GM06990 (cell line): ENCODE results near the gene RNF169.

Source experiments
- DNase-seq: peaks from one replicate; pipeline ENCODE4 v3.0.0-alpha.2; 2011; ENCODE audit not compliant: insufficient read length; ENCODE audit errors: extremely low read depth
- H3K27me3 ChIP-seq: replicated peaks from 2 replicates; pipeline ENCODE4 v1.6.0; 2011; ENCODE audit warnings: low read length; ENCODE audit not compliant: control insufficient read depth, insufficient read depth
- H3K36me3 ChIP-seq: 2 replicates; pipeline ENCODE4 v1.5.1; 2011; ENCODE audit warnings: low read length; ENCODE audit not compliant: control insufficient read depth, insufficient read depth
- H3K4me3 ChIP-seq: replicated peaks from 2 replicates; pipeline ENCODE4 v1.5.1; 2011; ENCODE audit warnings: low read depth, mild to moderate bottlenecking, control low read depth, low read length
- CTCF ChIP-seq: IDR thresholded peaks from 2 replicates; pipeline ENCODE4 v1.5.1; 2011; ENCODE audit warnings: low read length, control low read depth, mild to moderate bottlenecking, inconsistent platforms; ENCODE audit not compliant: insufficient read depth, poor library complexity, severe bottlenecking

RNF169 gene

GRCh38 chr11:74783241-74783871, 34.7 kb downstream of the RNF169 start:
- Histone ChIP-seq H3K36me3 (no peaks in the 10 kb centered on the region), H3K4me3 (no peak overlapping the region), H3K27me3 (no peaks in the 10 kb centered on the region)
- TF ChIP-seq CTCF: no peak
- DNase-seq: peak; percentile 45

GRCh38 chr11:74784234-74784633, 35.6 kb downstream of the RNF169 start:
- DNase-seq: peak; percentile 32
- H3K36me3 ChIP-seq: no peaks in the 10 kb centered on the region
- no peak for TF ChIP-seq CTCF
- no peaks in the 10 kb centered on the region for H3K27me3 ChIP-seq
- no peak overlapping the region for H3K4me3 ChIP-seq

GRCh38 chr11:74784726-74785125, 36.1 kb downstream of the RNF169 start:
- Histone ChIP-seq H3K4me3 (no peak overlapping the region), H3K36me3 (peaks cover 1% of the 10 kb centered on the region; the same call in 1 of the 2 replicates), H3K27me3 (no peaks in the 10 kb centered on the region)
- DNase-seq: no peak
- no peak for TF ChIP-seq CTCF

- Histone ChIP-seq H3K4me3 (no peak overlapping the region), H3K36me3 (peaks cover 16% of the 10 kb centered on the region), H3K27me3 (no peaks in the 10 kb centered on the region)
- no peak for TF ChIP-seq CTCF
- DNase-seq: no peak
Observed at GRCh38 chr11:74786574-74786973, 37.9 kb downstream of the RNF169 start.

- no peaks in the 10 kb centered on the region for H3K27me3 ChIP-seq
- no peak overlapping the region for H3K4me3 ChIP-seq
- no peak for TF ChIP-seq CTCF
- no peak for DNase-seq
- peaks cover 22% of the 10 kb centered on the region for H3K36me3 ChIP-seq
Observed at GRCh38 chr11:74791333-74792100, 42.9 kb downstream of the RNF169 start.
